ENCODE measurements around the gene EPHA3.

Gene EPHA3

DNA sequence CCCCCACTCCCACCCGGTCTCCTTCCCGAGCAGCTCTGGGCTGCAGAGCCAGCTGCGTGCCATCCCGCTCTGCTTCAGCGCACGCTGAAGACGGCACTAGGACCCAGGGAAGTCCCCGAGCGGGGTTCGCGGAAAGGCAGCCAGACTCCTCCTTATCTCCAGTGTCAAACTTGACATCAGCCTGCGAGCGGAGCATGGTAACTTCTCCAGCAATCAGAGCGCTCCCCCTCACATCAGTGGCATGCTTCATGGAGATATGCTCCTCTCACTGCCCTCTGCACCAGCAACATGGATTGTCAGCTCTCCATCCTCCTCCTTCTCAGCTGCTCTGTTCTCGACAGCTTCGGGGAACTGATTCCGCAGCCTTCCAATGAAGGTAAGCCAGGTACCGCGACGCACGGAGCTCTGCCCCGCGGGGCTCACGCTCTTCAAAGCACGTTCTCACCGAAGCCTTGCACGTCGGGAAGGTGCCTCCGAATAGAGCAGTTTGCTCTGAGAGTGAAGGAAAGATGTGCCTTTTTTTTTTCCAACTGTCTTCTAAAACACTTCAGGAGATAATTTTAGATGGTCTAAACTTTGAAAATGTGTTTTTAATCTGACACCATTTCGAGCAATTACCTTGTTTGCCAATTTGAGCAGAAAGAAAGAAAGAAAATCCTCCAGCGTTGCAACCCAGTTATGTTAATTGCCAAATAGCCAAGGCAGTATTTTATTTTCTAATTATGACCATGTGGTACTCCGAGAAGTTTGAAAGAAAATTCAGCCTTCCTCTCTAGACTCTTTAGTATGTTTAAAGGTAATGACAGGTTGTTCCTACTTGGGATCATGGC, at the start of gene EPHA3:
Gene EPHA3 (plus strand): TSS at position 161 of the 830 bp plus-strand sequence. CDS start 128 bp downstream, at position 289.
- DNase-seq (ENCODE audit: low read depth) = peak; percentile 71

- DNase-seq (ENCODE audit: low read depth) = no peak
Observed at GRCh38 chr3:89058371-89058770, 49.0 kb upstream of the EPHA3 start.

- DNase-seq (ENCODE audit: low read depth) = peak; percentile 27
Observed at GRCh38 chr3:89059211-89059925, 48.1 kb upstream of the EPHA3 start.

- no peak for DNase-seq (ENCODE audit: low read depth)
Observed at GRCh38 chr3:89061259-89061658, 46.2 kb upstream of the EPHA3 start.

DNA sequence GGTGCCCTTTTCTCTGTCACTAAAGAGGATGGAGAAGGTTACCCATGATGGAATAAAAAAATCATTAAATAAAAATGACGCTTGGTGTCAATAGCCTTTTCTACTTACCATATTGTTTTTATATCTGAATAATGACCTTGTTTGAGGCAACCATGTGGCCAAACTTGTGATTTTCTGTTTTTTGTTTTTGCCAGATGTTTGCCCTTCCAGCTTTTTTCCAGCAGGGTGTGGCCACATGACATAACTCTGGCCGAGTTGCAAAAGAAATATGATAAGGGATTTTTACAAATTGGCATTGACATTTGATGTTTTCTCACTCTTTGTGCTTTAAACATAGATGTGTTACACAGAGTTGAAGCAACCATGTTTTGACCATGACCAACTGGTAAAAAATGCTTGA, 39.7 kb upstream of the EPHA3 start:
- DNase-seq (ENCODE audit: low read depth) = no peak

- DNase-seq (ENCODE audit: low read depth) = no peak
Observed at GRCh38 chr3:89072642-89073041, 34.8 kb upstream of the EPHA3 start.

GRCh38 chr3:89079944-89080343, 27.5 kb upstream of the EPHA3 start:
- DNase-seq (ENCODE audit: low read depth) = no peak

DNA sequence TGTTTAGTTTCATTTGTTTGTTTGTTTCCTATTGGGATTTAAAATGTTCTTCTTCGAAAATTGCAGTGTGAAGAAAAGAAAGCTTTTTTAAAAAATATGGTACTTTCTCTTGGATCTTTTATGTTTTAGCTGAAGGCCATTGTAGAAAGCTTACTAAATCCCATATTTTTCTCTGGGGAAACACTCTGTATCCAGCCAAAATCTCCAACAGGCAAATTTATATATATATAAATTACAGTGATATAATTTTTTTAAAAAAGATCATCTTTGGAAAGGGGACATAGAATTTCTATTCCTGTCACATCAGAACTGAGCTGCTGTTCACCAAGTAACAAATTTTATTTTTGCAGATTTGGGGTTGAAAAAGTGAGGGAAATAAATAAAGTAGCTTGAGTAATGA, 19.6 kb upstream of the EPHA3 start:
- DNase-seq (ENCODE audit: low read depth) = no peak

- no peak for DNase-seq (ENCODE audit: low read depth)
Observed at GRCh38 chr3:89098173-89098572, 9.2 kb upstream of the EPHA3 start.

DNA sequence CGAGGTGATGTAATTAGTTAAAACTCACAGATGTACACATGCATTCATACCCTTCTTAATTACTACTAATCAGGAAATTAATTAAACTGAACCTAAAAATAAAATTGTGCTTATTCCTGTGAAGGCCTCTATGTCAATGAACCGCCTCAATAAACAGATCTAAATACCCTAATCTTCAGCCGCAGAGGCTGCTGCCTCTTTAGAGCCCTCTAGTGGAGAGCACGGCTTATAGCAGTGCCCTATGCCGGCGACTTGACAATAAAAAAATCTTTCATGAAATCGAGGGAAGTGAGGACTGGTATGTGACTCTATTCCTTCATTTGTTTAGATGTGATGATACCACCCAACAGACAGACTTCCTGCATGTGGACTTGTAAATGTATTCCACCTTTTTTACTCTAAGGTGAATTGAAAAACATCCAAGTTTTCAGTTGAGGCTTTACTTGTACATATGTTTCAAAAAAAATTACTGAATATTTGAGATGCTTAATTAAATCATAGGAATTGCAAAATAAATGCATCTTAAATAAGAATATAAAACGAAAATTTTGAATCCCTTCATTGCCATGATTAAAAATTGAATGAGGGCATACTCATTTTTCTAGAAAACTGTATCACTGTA, 8.3 kb upstream of the EPHA3 start:
- peak; percentile 58 for DNase-seq (ENCODE audit: low read depth)

DNA sequence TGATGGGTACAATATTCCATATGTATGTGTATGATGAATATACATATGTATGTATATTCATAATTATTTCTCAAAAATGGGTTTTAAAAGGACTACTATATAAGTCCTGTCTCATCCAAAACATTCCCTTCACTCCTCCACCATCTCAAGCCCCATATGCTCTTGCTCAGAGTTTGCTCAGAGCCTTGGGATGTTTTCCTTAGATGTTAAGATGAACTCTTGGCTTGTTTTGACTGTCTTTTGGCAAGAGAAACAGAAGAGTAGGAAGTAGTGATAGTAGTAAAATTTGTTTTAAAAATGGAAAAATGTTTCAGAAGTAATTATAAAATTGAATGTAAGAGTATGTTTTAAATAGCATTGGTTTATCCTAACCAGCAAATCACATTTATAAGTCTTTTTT, 6.2 kb upstream of the EPHA3 start:
- no peak for DNase-seq (ENCODE audit: low read depth)

DNA sequence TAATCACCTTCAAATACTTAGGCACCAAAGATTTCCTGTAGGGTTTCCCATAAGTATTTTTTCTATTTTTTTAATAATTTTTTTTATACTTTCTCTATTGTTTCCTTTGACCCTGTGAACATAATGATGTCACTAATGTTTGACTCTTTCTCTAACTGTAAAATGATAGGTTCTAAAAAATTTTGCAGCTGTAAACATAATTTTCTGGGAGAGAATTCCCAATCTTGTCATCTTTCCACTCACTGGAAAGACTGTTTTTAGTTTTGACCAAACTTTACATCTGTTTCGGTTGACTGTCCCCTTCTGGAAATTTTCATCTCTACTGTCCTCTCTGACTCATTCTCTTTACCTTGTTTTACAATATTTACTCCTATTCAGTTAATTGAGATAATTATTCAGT, 5.5 kb upstream of the EPHA3 start:
- DNase-seq (ENCODE audit: low read depth) = no peak

- peak; percentile 0 for DNase-seq (ENCODE audit: low read depth)
Observed at GRCh38 chr3:89104499-89104898, 2.9 kb upstream of the EPHA3 start.

DNA sequence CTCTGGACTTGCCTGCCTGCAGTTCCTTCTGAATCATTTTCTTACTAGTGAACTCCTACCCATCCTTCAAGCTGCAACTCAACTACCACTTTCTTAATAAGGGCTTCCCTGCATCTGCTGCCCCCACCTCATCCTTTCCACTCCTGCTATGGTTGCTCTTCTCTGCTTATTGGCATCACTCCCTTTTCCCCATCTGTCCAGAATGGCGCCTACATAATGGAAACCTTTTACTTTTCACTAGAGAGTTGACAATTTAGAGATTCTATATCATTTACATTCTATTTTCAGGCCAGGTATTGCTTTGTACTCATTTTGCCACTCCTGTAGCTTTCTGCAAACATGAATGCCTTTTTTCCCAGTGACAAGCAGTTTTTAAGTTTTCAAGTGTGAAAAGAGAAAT, 1.9 kb upstream of the EPHA3 start:
- DNase-seq (ENCODE audit: low read depth) = no peak

GRCh38 chr3:89108291-89108550, 800 bp downstream of the EPHA3 start:
- DNase-seq (ENCODE audit: low read depth) = no peak

DNA sequence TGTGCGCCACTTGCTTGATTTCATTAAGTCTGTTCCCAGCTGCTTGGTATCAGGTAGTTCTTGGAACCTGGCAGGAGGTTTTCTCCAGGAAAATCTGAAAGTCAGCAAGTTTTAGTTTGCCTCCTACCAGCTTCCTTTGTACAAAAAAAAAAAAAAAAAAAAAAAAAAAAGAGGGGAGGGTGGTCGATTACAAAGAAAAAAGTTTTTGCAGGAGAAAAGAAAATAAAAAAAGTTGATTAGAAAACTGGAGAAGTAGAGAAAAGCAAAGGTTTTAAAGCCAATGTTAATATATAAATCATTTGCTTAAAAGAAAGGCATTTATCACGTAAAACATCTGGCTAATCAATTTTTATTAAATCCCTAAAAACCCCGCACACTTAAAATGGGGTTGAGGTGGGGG, 5.9 kb downstream of the EPHA3 start:
- no peak for DNase-seq (ENCODE audit: low read depth)

DNA sequence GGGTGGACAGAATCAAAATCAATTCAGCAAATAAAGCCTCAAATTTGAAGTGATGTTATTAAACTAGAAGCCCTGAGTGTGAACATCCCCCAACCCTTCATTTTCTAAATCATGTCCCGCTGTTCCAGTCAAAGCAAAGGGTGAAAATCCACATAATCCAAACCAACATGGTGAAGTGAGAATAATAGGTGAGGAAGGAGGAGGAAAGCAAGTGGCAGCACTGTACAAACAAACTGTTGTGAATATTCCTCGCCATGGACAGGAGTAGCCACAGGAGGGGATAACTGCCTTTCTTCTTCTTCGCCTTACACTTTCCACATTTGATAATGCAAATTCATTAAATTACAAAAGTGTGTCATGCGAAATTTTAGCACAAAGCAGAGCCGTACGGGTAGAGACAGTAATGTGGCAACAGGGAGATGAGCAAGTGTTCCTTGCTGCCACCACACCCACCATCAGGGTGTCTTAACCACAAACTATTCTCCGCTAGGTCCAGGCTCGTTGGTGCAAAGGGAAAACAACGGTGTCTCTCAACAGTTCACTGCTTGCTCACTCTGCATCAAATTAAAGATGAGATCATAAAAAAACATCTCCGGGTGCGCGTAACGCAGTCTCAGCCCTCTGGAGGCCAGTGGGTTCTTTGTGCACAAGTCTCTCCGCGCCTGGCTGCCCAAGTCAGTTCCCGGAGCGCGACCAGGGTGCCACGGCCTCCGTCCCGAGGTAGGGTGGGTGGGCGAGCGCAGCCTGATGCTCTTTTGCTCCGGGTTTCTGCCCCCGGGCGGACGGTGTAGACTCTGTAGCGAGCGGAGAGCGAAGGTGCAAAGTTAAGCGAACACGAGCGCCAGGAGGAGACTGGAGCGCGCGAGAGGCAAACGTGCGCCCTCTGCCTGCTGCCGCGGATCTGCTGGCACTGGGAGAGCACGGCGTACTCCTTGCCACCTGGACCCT, 6.7 kb downstream of the EPHA3 start:
- peak; percentile 64 for DNase-seq (ENCODE audit: low read depth)

DNA sequence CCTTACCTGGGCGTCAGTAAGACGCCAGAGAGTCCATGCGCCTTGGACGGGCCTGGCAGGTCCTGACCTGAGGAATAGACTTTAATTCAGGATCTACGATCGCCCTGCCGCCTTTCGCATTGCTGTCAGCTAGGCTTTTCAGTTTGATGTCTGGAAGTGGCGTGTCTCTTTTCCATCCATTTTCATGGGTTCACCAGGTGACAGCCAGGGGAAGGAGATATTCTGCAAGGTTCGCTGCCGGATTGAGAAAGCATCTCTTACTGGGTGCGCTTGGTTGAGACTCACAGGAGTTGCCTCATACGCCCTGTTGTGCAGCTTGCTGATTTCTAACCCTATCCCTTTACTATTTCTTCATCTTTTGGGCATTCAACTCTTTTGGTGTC, 7.4 kb downstream of the EPHA3 start:
- DNase-seq (ENCODE audit: low read depth) = no peak

DNA sequence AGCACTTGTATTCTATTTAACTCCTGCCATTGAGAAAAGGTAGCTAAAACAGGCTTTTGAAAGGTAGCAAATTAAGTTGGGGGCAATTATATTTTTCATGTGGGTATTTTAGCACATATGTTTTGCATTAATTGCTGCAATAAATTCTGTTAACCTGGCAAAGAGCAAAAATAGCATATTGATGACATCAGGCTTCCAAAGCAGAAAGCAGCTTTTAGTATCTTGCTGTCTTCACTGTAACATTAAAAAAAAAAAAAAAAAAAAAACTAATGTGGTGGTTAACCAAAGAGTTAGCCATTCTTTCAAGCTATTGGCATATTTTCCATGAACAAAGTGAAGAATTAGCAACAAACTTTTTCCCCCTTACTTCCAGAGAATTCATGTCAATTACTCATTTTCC, 9.1 kb downstream of the EPHA3 start:
- no peak for DNase-seq (ENCODE audit: low read depth)

DNA sequence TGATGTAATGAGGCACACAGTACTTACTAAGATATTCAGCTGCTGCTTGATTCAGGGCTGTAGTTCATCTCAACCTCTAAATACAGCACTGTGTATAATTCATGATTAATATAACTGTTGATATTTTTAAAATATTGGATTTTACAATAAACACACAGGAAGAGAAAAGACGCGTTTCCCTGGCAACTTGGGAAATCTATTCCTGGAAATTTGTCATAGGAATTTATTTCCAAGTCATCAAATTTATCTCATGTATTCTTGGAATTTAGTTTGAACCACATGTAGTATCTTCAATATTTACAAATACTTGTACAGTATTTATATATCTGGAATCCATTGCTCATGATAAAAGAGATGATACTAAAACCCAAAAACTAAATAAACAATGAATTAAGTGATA, 30.6 kb downstream of the EPHA3 start:
- no peak for DNase-seq (ENCODE audit: low read depth)

DNA sequence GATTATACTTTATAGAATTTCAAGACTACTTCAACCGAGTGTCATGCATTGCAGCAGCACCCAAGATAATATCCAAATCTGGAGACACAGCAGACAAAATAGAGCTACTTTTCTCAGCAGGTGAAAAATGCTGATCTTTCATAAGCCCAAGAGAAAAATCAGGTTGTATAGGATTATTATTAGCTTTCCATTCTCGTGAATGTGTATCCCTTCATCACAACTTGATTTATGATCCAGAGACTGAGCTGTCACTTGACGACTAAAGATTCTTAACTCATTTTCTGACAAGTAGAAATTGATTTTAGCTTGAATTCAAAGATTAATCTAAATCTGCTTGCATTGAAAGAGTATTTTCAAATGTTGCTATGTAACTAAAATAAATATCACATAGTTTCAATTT, 32.4 kb downstream of the EPHA3 start:
- DNase-seq (ENCODE audit: low read depth) = no peak

GRCh38 chr3:89144080-89144479, 36.7 kb downstream of the EPHA3 start:
- DNase-seq (ENCODE audit: low read depth) = no peak
